Right renal cortex interstitium (tissue), 3 donors: ENCODE results near the gene DSCAM. TPM values are rescaled to one million over a fixed set of nuclear protein-coding genes. Genes with fewer than 3 reads are reported as not detected.

Experiments
- DNase-seq, 3 donors: peaks; one replicate each; pipeline ENCODE4 v3.0.0-alpha.2; 2013; ENCODE audit warnings: low read depth in 3 of 3, low spot score in 2 of 3
- polyA plus RNA-seq, 3 donors: library from polyadenylated mRNA; unstranded; fragments of 120-200 nt; gene quantifications; one replicate each; pipeline ENCODE4 v1.2.1, GENCODE V29; 2013; ENCODE audit not compliant: insufficient read length in 3 of 3

DSCAM gene
- polyA plus RNA-seq, 3 donors: 0.04 to 0.11 (median 0.07) TPM

- peak; percentile 27 to 59 (median 32) for DNase-seq
Observed at GRCh38 chr21:40841524-40842196, 5.3 kb downstream of the DSCAM start.

- no peak for DNase-seq
Observed at GRCh38 chr21:40840401-40841125, 6.4 kb downstream of the DSCAM start.

- DNase-seq: no peak
Observed at GRCh38 chr21:40839521-40839920, 7.4 kb downstream of the DSCAM start.

GRCh38 chr21:40837456-40837855, 9.5 kb downstream of the DSCAM start:
- DNase-seq: no peak

- DNase-seq: no peak
Observed at GRCh38 chr21:40835184-40835694, 11.7 kb downstream of the DSCAM start.

GRCh38 chr21:40833184-40833583, 13.8 kb downstream of the DSCAM start:
- DNase-seq: no peak

GRCh38 chr21:40832316-40832715, 14.6 kb downstream of the DSCAM start:
- no peak for DNase-seq

GRCh38 chr21:40830836-40831235, 16.1 kb downstream of the DSCAM start:
- no peak for DNase-seq

- no peak for DNase-seq
Observed at GRCh38 chr21:40829791-40830190, 17.2 kb downstream of the DSCAM start.

GRCh38 chr21:40829308-40829707, 17.6 kb downstream of the DSCAM start:
- DNase-seq: no peak

GRCh38 chr21:40827509-40827908, 19.4 kb downstream of the DSCAM start:
- no peak for DNase-seq

- DNase-seq: no peak
Observed at GRCh38 chr21:40819071-40819900, 27.7 kb downstream of the DSCAM start.

GRCh38 chr21:40813918-40814317, 33.0 kb downstream of the DSCAM start:
- DNase-seq: no peak

- no peak for DNase-seq
Observed at GRCh38 chr21:40809673-40810197, 37.2 kb downstream of the DSCAM start.

- DNase-seq: no peak
Observed at GRCh38 chr21:40803101-40803500, 43.9 kb downstream of the DSCAM start.

GRCh38 chr21:40800126-40800525, 46.8 kb downstream of the DSCAM start:
- DNase-seq: no peak

GRCh38 chr21:40797891-40798290, 49.1 kb downstream of the DSCAM start:
- no peak for DNase-seq

- no peak for DNase-seq
Observed at GRCh38 chr21:40797410-40797809, 49.5 kb downstream of the DSCAM start.

GRCh38 chr21:40796464-40796863, 50.5 kb downstream of the DSCAM start:
- DNase-seq: no peak

- no peak for DNase-seq
Observed at GRCh38 chr21:40795313-40795712, 51.6 kb downstream of the DSCAM start.
